Gastroesophageal sphincter (tissue), 3 donors: ENCODE measurements around the gene CDH4.

Experiments
- CTCF ChIP-seq, 4 experiments: fragments of 200-600 bp in 2 of 4; fragments of 450-650 bp in 2 of 4; sonication (generic) in 1 of 4; IDR thresholded peaks; one replicate each; pipeline ENCODE4 v1.5.1; 2017 to 2019; ENCODE audit warnings: antibody characterized with exemption in 4 of 4, mild to moderate bottlenecking in 2 of 4, moderate library complexity in 2 of 4
- POLR2A ChIP-seq, 2 donors: fragments of 450-650 bp; IDR thresholded peaks; one replicate each; pipeline ENCODE4 v1.6.1; 2017; ENCODE audit warnings: antibody characterized with exemption in 2 of 2, mild to moderate bottlenecking in 2 of 2, moderate library complexity in 1 of 2

GRCh38 chr20:61880706-61881105, 628.6 kb downstream of the CDH4 start:
- TF ChIP-seq CTCF (IDR thresholded peaks at IDR 0.05) = no peak
- no peak for TF ChIP-seq POLR2A (IDR thresholded peaks at IDR 0.05)
